Measurements from ENCODE around the gene OGFOD3.

DNA sequence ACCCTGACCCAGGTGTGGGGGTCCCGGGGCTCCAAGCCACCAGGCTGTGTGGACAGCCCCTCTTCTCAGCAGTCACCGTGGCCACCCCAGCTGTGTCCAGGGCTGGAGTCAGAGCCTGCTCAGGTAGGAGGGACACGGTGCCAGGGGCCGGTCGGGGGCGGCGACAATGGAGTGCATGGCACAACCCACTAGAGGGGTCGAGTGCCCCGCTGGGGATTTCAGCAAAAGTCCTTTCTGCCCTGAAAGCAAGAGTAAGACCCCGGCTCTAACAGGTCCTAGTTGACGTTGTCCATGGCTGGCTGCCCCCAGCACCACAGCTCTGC is 35.5 kb downstream of the OGFOD3 start:
- TF ChIP-seq CTCF (IDR thresholded peaks at IDR 0.05) = no peak
- no peak for TF ChIP-seq POLR2A (IDR thresholded peaks at IDR 0.05)

All from stomach (tissue), 4 donors.